Body of pancreas (tissue), 4 donors: Measurements from ENCODE around the gene LTC4S.

Experiments used
- POLR2A ChIP-seq, 3 donors: fragments of 450-650 bp; IDR thresholded peaks; one replicate each; pipeline ENCODE4 v1.6.1; 2016; ENCODE audit warnings: antibody characterized with exemption in 3 of 3, mild to moderate bottlenecking in 2 of 3
- TF ChIP-seq, protein P1 (sequence below), 7 experiments: fragments of 450-650 bp in 4 of 7; fragments of 200-600 bp in 3 of 7; sonication (generic) in 3 of 7; IDR thresholded peaks; one replicate each; pipeline ENCODE4 v1.5.1; 2016 to 2019; ENCODE audit warnings: antibody characterized with exemption in 7 of 7

DNA sequence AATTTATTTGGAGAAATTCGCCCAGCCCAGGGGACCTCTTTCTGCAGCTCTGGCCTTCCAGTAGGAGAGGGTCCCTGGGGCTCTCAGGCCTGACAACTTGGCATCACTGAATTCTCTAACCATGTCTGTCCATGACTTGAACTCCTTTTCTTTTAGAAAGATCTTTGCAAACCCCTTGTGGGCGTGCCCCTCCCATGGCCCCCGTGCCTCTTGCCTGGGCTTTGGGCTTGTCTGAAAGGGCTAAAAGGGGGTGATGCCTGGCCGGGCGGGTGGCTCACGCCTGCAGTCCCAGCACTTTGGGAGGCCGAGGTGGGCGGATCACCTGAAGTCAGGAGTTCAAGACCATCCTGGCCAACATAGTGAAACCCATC, 23.7 kb downstream of the LTC4S start:
- no peak for TF ChIP-seq POLR2A (IDR thresholded peaks at IDR 0.05)
- TF ChIP-seq, protein P1, sequence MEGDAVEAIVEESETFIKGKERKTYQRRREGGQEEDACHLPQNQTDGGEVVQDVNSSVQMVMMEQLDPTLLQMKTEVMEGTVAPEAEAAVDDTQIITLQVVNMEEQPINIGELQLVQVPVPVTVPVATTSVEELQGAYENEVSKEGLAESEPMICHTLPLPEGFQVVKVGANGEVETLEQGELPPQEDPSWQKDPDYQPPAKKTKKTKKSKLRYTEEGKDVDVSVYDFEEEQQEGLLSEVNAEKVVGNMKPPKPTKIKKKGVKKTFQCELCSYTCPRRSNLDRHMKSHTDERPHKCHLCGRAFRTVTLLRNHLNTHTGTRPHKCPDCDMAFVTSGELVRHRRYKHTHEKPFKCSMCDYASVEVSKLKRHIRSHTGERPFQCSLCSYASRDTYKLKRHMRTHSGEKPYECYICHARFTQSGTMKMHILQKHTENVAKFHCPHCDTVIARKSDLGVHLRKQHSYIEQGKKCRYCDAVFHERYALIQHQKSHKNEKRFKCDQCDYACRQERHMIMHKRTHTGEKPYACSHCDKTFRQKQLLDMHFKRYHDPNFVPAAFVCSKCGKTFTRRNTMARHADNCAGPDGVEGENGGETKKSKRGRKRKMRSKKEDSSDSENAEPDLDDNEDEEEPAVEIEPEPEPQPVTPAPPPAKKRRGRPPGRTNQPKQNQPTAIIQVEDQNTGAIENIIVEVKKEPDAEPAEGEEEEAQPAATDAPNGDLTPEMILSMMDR (IDR thresholded peaks at IDR 0.05): no peak
